Measurements from ENCODE around the gene FTO.

FTO gene

GRCh38 chr16:53971616-53972015 is 267.7 kb downstream of the FTO start:
- no peak for FAIRE-seq

GRCh38 chr16:53973021-53973420 is 269.1 kb downstream of the FTO start:
- no peak for FAIRE-seq

DNA sequence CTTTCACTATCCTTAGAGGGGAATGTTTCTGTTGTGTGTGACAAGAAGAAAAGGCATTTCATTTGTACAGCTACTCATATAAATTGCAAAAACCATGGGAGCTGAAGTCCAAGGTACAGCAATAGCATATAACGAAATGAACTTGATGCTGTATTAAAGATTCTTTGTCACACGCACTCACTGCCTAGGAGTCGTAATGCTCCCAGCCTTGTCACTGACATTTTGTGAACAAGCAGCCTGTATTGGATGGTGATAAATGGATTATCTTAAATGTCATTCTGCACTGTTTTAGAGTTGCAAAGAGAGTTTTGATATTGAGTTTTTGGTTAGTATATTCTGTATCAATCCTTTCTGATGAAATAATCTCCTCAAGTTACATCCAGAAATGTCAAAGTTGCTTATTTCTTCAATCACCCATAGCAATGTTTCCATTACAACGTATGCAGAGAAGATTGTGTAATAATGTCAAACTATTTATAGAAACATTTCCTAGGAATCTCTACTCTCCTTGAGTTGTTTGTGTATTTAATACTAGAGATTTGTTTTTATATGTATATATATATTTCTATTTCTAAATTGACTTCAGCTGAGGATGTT is 270.6 kb downstream of the FTO start:
- FAIRE-seq = no peak

DNA sequence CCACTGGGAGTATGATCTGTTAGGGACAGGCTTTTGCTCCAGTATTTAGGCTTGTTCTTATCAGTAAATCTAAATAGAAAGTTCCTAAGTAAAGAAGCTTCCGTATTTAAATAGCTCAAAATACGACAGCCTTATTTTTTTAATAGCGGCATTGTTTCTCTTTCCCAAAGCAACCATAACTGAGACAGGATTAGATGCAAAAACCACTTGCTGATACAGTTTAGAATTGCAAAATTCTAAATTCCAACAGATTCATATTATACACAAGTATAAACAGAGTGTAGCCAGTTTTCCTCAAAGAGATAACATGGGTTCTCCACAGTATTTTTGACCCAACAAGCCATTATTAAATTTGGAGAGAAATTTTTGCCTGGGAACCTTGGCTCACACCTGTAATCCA is 276.7 kb downstream of the FTO start:
- FAIRE-seq = no peak

DNA sequence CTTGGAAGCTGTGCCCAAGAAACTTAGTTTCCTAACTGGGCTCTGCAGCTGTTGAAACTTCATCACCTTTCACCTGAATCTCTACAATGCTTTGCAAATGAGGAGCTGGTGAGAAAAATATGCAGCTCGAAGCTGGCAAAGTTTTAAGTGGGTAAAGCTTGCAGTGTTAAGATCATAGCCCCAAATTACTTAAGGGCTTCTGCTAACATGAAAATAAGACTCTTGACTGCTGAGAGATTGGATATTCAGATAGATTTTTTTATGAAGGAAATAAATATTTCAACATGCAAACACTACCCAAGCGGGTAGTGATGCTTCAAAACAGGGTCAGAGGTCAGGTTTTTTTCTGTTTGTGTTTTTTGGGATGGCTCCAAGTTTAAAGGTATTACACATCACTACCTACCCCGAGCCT is 278.7 kb downstream of the FTO start:
- no peak for FAIRE-seq

- no peak for FAIRE-seq
Observed at GRCh38 chr16:53984936-53985335, 281.0 kb downstream of the FTO start.

- no peak for FAIRE-seq
Observed at GRCh38 chr16:53985861-53986260, 281.9 kb downstream of the FTO start.

DNA sequence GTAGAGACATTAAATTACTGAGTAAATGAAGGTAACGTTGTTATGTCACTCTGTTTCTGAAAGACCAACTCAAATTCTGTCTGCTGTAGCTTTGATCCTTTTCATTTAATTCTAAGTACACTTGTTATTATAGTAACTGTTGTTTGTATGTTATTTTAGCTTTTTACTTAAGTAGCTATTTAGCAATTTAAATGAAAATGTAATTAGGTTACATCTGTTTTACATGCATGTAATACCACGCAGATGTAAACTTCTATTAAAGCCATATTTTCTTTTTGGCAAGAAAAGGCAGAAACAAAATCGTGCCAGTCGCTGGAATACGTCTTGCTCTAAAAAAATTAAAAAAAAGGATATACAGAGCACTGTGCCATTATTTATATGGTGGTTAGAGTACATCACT is 282.8 kb downstream of the FTO start:
- FAIRE-seq = no peak

GRCh38 chr16:53988136-53988535 is 284.2 kb downstream of the FTO start:
- FAIRE-seq = no peak

- FAIRE-seq = no peak
Observed at GRCh38 chr16:53989597-53989996, 285.6 kb downstream of the FTO start.

GRCh38 chr16:53991754-53992378 is 287.9 kb downstream of the FTO start:
- no peak for FAIRE-seq

- FAIRE-seq = no peak
Observed at GRCh38 chr16:53995378-53995777, 291.4 kb downstream of the FTO start.

GRCh38 chr16:53996961-53997360 is 293.0 kb downstream of the FTO start:
- FAIRE-seq = no peak

DNA sequence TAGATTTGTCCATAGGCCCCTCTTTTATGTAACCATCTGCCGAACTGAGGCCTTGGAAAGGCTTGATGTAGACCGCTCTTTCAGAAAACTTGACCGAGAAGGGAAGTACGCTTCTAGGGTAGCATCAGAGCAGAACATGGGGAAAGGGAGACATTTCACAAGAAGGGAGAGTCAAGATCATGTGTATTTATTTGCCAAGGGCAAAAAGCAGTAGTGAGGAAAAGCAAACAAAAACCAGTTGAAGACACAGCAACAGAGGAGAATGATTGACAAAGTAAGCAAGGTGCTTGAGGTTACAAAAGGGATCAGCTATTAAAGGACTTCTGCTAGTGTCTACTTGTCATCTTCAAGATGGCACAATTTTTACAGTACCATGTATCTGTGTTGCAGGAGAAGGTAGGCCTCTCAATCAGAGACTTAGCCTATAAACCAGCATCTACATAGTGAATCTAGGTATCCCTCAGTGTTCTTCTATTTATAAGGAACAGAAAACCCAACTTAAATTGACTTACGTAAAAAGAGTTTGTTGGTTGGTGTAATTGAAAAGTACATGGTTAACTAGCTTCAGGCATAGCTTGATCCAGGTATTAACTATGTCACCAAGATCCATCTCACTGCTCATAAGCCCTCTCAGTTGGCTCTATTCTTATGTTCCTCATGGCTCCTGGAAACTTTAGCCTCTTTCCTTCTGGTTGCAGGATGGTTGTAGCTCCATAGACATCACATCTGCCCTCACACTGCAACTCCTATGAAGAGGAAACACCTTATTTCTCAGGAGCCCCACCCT is 294.3 kb downstream of the FTO start:
- FAIRE-seq = no peak

GRCh38 chr16:53998966-53999522 is 295.1 kb downstream of the FTO start:
- FAIRE-seq = no peak

DNA sequence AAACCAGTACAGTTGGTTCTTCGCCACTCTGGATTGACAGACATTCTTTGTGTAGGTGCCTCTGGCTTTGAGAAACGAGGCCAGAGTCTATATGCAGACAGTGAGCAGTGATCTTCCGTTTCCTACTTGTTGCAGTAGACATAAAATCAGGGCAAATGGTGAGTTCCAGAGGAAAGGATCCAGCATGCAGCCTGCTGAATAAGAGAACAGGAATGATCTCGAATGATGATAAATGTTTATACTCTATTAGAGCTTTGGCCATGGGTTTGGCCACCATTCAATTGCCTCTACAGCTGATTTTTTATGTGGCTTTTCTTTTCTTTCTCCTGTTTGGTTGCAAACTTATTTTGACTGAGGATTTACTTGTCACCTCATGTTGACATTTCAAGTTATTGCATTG is 295.9 kb downstream of the FTO start:
- FAIRE-seq = no peak

DNA sequence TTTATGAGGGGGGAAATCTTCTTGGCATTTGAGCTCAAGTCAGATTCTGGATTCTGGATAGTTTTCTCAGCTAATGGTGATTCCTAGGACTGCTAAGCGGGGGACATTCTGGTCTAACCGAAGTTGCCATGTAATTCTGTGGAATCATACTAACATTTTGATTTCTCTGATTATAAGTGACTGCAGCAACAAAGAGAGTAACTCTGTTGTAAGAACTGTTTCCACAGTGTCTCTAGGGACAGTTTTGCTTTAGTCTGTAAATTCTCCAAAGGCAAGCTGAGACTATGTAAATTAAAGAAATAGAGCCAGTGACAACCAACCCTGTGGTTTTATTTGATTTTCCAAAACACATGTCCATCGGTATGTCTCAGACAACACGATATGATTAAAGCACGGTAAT is 296.4 kb downstream of the FTO start:
- no peak for FAIRE-seq

GRCh38 chr16:54006693-54007092 is 302.7 kb downstream of the FTO start:
- no peak for FAIRE-seq

DNA sequence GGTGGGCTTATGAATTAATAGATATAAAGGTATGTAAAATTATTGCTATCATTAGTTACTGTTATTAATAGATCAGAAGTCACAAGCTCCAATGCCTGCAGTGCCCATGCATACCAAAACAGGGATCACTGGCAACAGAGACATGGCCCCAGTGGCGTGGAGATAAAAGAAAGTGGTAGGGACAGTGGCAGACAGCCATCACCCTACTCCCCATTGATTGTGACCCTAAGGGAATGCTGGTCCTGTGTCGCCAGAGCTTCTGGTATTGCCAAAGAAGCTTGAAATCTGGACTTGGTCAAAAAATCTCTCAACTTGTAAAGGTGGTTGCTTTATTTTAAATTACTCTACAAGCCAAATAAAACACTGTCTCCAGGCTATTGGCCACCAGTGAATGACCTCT is 303.5 kb downstream of the FTO start:
- FAIRE-seq = no peak

DNA sequence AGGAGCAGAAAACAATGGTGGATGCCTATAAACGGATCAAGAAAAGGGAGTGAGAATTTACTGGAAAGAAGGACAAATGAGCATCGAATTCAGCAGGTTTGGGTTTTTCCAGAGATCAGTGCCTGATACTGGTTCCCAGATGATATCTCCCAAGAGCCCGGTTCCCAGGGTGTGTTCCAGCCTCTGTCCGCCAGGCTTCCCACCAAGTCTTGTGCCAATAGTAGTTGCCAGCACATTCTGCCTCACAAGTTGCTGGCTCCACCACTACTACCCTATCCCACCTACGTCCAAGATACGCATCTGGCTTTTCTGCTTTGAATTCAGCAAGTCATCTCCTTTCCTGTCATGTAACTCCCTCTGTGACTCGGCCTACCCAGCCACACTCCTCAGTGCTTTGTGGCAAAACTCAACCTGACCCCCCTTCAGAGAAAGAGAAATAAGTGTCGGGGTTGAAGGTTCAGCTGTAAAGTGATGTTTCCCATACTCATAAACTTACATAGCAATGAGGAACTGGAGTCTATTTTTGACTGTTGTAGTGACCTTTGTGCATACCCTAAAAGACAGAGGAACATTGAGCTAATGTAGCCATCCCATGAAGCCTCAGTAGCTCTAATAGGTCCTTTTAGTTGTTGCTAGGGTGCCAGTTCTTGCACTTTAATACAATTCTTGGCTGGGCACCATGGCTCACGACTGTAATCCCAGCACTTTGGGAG is 305.7 kb downstream of the FTO start:
- no peak for FAIRE-seq

- no peak for FAIRE-seq
Observed at GRCh38 chr16:54015147-54015546, 311.2 kb downstream of the FTO start.

GRCh38 chr16:54022362-54022761 is 318.4 kb downstream of the FTO start:
- no peak for FAIRE-seq

DNA sequence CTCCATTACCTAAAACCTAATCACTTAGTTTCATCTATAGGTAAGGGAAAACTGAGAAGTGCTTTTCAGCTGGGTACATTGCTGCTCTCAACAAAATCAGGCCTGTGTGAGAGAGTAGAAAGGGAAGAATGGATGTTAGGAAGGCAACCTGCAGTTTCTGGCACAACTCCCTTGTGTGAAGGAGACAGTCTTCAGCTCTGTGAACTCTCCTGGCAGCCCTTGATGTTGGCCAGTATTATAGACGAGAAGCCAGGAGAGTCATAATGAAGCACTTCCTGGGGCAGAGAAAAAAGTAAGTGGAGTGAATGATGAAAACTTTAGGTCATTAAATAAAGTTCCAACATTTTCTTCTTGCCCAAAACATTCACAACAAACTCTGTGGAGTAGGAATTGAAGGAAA is 322.5 kb downstream of the FTO start:
- no peak for FAIRE-seq
